Lower leg skin (tissue), 4 donors: ENCODE measurements around the gene ATP2B3. TPM values are rescaled to one million over a fixed set of nuclear protein-coding genes. Genes with fewer than 3 reads are reported as not detected.

Experiments used
- DNase-seq, 2 donors: peaks; one replicate each; pipeline ENCODE4 v3.0.0-alpha.2; 2019; ENCODE audit warnings: low spot score in 2 of 2
- H3K4me3 ChIP-seq: fragments of 200-600 bp; sonication (generic); 2 replicates; pipeline ENCODE4 v1.5.1; 2017; ENCODE audit warnings: mild to moderate bottlenecking, low read depth; ENCODE audit not compliant: poor library complexity, severe bottlenecking
- POLR2A ChIP-seq, 2 donors: fragments of 450-650 bp; IDR thresholded peaks; one replicate each; pipeline ENCODE4 v1.6.1; 2016 to 2017; ENCODE audit warnings: antibody characterized with exemption in 2 of 2, mild to moderate bottlenecking in 1 of 2, moderate library complexity in 1 of 2
- WGBS, 2 donors: methylation state at CpG; one replicate each; pipeline ENCODE4 v1.1.5; 2018; 5-methylcytosine and 5-hydroxymethylcytosine counted together
- intact Hi-C: fragments of 100-400 bp; cut with DNase I; formaldehyde crosslinking; loops from one replicate; pipeline ENCODE4 v1.15.0; 2023; ENCODE audit warnings: low total_unique reads
- total RNA-seq, 4 donors: library from RNA; depleted of rRNA; stranded (reverse); fragments of >200 nt; gene quantifications; one replicate each; pipeline ENCODE4 v1.1.0, GENCODE V29; 2016
- TF ChIP-seq, protein P1 (sequence below), 3 donors: fragments of 450-650 bp; IDR thresholded peaks; one replicate each; pipeline ENCODE4 v1.5.1; 2016; ENCODE audit warnings: antibody characterized with exemption in 3 of 3, mild to moderate bottlenecking in 3 of 3, moderate library complexity in 2 of 3

Gene ATP2B3
- total RNA-seq, 4 donors from 2014 or later: 0.07 TPM; not detected in 3

DNA sequence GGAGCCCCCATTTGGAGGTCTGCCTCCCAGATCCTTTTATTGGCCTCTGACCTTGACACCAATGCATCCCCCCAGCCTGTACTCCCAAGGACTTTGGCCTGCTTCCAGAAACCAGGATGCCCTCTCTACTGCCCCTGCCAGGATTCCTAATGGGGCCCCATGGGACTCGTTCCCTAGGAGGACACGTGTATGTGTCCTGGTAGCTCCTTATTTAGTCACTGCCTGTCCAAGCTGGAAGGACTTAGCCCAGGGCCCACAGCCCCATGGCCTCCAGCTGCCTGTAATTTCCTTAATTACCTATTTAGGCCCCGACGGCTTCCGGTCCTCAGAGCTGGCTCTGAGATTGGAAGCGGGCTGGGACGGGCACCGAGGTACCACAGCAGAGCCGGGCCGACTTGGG lies 9.4 kb downstream of the ATP2B3 start:
- WGBS, 2 donors: 6 to 53% methylated on average over 6 to 10 of the region's 10 CpGs
- TF ChIP-seq, protein P1, sequence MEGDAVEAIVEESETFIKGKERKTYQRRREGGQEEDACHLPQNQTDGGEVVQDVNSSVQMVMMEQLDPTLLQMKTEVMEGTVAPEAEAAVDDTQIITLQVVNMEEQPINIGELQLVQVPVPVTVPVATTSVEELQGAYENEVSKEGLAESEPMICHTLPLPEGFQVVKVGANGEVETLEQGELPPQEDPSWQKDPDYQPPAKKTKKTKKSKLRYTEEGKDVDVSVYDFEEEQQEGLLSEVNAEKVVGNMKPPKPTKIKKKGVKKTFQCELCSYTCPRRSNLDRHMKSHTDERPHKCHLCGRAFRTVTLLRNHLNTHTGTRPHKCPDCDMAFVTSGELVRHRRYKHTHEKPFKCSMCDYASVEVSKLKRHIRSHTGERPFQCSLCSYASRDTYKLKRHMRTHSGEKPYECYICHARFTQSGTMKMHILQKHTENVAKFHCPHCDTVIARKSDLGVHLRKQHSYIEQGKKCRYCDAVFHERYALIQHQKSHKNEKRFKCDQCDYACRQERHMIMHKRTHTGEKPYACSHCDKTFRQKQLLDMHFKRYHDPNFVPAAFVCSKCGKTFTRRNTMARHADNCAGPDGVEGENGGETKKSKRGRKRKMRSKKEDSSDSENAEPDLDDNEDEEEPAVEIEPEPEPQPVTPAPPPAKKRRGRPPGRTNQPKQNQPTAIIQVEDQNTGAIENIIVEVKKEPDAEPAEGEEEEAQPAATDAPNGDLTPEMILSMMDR (IDR thresholded peaks at IDR 0.05): no peak
- no peak for TF ChIP-seq POLR2A (IDR thresholded peaks at IDR 0.05)
- no peak for DNase-seq
- intact Hi-C loops: no loop called here
- no peak overlapping the region for H3K4me3 ChIP-seq

DNA sequence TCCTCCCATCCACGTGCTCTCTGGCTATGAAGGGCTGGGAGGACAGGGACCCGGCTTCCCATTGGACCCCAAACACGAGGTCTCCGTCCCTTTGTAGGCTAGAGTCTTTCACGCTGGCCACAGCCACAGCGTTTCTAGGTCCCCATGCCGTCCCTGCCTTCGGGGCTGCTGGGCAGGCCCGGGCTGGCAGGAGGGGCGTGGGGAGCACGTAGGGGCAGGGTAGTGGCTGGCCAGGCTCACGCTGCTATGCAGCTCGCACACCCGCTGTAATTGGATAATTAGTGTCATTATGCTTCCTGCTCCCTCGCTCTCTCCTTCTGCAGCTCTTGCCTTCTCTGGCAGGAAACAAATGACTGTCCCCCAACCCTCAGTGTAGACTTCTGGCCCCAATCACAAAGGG lies 9.8 kb downstream of the ATP2B3 start:
- no peak overlapping the region for H3K4me3 ChIP-seq
- no peak for DNase-seq
- no peak for TF ChIP-seq POLR2A (IDR thresholded peaks at IDR 0.05)
- TF ChIP-seq, protein P1 (IDR thresholded peaks at IDR 0.05): no peak
- WGBS, 2 donors: 29 to 48% methylated on average over 6 to 15 of the region's 15 CpGs
- intact Hi-C loops: no loop called here

DNA sequence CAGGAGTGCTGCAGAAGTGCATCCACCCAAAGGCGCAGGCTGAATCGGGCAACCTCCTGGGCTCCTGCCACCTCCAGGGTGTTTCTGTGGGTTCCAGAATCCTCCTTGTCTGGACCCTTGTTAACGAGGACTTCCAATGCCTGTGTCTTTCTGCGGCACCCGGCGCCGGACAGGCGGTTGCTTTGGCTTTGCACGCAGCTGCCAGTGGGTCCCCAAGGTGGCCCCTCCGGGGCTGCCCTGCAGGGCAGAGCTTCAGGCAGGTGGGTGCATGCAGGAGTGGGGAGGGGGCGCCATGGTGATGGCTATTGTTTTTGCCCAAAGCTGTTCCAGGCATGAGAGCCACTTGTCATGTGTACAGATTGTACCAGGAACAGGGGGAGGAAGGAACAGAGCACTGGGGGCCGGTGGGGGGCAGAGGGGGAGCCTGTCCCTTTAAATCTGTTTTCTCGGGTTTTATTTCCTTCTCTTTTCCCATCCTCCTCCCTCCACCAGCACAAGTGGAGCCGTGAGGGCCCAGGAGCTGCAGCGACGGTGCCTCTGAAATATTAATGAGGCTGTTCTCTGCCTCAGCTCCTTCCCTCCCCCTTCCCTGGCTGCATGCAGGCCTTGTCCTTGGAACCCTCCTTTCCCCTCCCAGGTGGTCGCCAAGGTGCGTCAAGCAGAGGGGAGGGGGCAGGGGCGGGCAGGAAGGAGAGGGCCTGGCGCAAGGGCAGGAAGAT lies 13.1 kb downstream of the ATP2B3 start:
- WGBS, 2 donors: 73 to 77% methylated on average over 10 to 20 of the region's 20 CpGs
- no peak for TF ChIP-seq POLR2A (IDR thresholded peaks at IDR 0.05)
- TF ChIP-seq, protein P1 (IDR thresholded peaks at IDR 0.05): no peak

DNA sequence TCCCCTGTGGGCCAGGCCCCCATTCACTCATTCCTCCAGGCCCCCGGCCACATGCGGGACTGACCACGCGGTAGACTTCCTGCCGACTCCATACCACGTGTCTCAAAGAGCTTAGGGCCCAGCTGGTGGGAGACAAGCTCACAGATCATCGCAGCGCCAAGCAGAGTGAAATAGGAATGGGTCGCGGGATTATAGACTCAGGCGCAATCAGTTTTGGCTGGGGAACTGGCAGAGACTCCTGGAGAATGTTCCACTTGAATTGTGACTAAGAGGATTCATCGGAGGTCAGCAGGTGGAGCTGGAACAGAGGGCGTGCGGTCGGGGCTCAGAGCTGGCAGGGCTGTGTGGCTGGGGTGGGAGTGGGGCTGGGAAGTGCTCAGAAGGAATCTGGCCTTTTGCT lies 15.6 kb downstream of the ATP2B3 start:
- intact Hi-C loops: no loop called here
- no peak overlapping the region for H3K4me3 ChIP-seq
- 75 to 84% methylated on average over 10 to 15 of the region's 15 CpGs for WGBS, 2 donors
- DNase-seq: no peak
- TF ChIP-seq, protein P1 (IDR thresholded peaks at IDR 0.05): no peak
- TF ChIP-seq POLR2A (IDR thresholded peaks at IDR 0.05): no peak

More for the DNA sequence above, 13.1 kb downstream of the ATP2B3 start:
- no peak for DNase-seq
- intact Hi-C loops: no loop called here
- H3K4me3 ChIP-seq: no peak overlapping the region

DNA sequence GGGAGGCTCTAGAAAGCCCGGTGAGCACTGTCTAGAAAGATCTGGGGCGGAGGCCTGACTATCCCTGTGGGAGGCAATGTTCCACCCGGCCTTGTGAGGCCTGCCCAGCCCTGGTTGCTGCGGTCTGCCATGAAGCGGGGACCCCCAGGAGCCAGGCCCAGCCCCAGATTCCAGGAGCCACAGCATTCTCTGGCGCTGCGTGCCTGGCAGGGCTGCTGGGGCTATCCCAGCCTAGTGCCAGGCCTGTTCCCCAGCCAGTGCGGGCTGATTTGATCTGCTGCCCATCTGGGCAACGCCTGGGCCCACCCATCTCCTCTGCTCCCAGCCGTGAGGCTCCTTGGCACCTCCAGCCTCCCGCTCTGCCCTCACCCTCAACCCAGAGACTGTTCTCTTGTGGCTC lies 19.6 kb downstream of the ATP2B3 start:
- intact Hi-C loops: no loop called here
- no peak for DNase-seq
- TF ChIP-seq POLR2A (IDR thresholded peaks at IDR 0.05): no peak
- TF ChIP-seq, protein P1 (IDR thresholded peaks at IDR 0.05): no peak
- WGBS, 2 donors: 50 to 57% methylated on average over 6 to 9 of the region's 11 CpGs
- H3K4me3 ChIP-seq: no peak overlapping the region
